ENCODE results near the gene SLC8A3.

Gene SLC8A3

GRCh38 chr14:70002589-70003346, 186.0 kb downstream of the SLC8A3 start:
- no peak for DNase-seq (ENCODE audit: extremely low read depth in 1 of 2, low read depth in 1 of 2)

GRCh38 chr14:70000601-70001000, 188.2 kb downstream of the SLC8A3 start:
- no peak for DNase-seq (ENCODE audit: extremely low read depth in 1 of 2, low read depth in 1 of 2)

- no peak for DNase-seq (ENCODE audit: extremely low read depth in 1 of 2, low read depth in 1 of 2)
Observed at GRCh38 chr14:69999261-69999674, 189.5 kb downstream of the SLC8A3 start.

- no peak for DNase-seq (ENCODE audit: extremely low read depth in 1 of 2, low read depth in 1 of 2)
Observed at GRCh38 chr14:69997849-69998248, 190.9 kb downstream of the SLC8A3 start.

GRCh38 chr14:69996216-69996615, 192.5 kb downstream of the SLC8A3 start:
- no peak for DNase-seq (ENCODE audit: extremely low read depth in 1 of 2, low read depth in 1 of 2)
